ENCODE results near the gene HS1BP3. TPM values are rescaled to one million over a fixed set of nuclear protein-coding genes. Genes with fewer than 3 reads are reported as not detected.

Gene HS1BP3
- total and polyA plus RNA-seq, 2 of the 13 experiments (the other 11 are each of a cell fraction or from before 2014, with no cell fraction given), result 15.2 to 22.0 TPM

- no peak for TF ChIP-seq ZNF788 (CRISPR knock-in tag; IDR thresholded peaks at IDR 0.05; ENCODE audit: borderline replicate concordance)
- TF ChIP-seq FOSL2 (CRISPR knock-in tag; IDR thresholded peaks at IDR 0.05), result no peak
- TF ChIP-seq SP5 (CRISPR knock-in tag; IDR thresholded peaks at IDR 0.05; ENCODE audit: borderline replicate concordance, low read depth), result no peak
- TF ChIP-seq SAFB2 (CRISPR knock-in tag; IDR thresholded peaks at IDR 0.05; ENCODE audit: borderline replicate concordance, low read depth), result no peak
- TF ChIP-seq, protein P1, sequence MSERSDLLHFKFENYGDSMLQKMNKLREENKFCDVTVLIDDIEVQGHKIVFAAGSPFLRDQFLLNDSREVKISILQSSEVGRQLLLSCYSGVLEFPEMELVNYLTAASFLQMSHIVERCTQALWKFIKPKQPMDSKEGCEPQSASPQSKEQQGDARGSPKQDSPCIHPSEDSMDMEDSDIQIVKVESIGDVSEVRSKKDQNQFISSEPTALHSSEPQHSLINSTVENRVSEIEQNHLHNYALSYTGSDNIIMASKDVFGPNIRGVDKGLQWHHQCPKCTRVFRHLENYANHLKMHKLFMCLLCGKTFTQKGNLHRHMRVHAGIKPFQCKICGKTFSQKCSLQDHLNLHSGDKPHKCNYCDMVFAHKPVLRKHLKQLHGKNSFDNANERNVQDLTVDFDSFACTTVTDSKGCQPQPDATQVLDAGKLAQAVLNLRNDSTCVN (CRISPR knock-in tag; IDR thresholded peaks at IDR 0.05; ENCODE audit: borderline replicate concordance), result 0 out of 2 replicates have a peak, but pooled peaks have one; percentile 21
- peak; percentile 13; the same call in 1 of the 2 replicates for TF ChIP-seq ZNF280B (CRISPR knock-in tag; IDR thresholded peaks at IDR 0.05; ENCODE audit: borderline replicate concordance)
- TF ChIP-seq FOXA1 (IDR thresholded peaks at IDR 0.05), result no peak
- no peak for TF ChIP-seq FOXA1 (CRISPR knock-in tag; IDR thresholded peaks at IDR 0.05)
- no peak for TF ChIP-seq NR3C1 (CRISPR knock-in tag; IDR thresholded peaks at IDR 0.05)
- TF ChIP-seq ARID4A (CRISPR knock-in tag; IDR thresholded peaks at IDR 0.05; ENCODE audit: borderline replicate concordance), result no peak
- 0 out of 2 replicates have a peak, but pooled peaks have one; percentile 14 for TF ChIP-seq MEIS1 (CRISPR knock-in tag; IDR thresholded peaks at IDR 0.05; ENCODE audit: borderline replicate concordance)
- no peak for TF ChIP-seq NFYC (CRISPR knock-in tag; IDR thresholded peaks at IDR 0.05)
- 0 out of 2 replicates have a peak, but pooled peaks have one; percentile 34 for TF ChIP-seq ZNF670 (CRISPR knock-in tag; IDR thresholded peaks at IDR 0.05; ENCODE audit: borderline replicate concordance)
- TF ChIP-seq, protein P2, sequence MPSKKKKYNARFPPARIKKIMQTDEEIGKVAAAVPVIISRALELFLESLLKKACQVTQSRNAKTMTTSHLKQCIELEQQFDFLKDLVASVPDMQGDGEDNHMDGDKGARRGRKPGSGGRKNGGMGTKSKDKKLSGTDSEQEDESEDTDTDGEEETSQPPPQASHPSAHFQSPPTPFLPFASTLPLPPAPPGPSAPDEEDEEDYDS (CRISPR knock-in tag; IDR thresholded peaks at IDR 0.05), result 0 out of 2 replicates have a peak, but pooled peaks have one; percentile 6
- TF ChIP-seq, protein P3, sequence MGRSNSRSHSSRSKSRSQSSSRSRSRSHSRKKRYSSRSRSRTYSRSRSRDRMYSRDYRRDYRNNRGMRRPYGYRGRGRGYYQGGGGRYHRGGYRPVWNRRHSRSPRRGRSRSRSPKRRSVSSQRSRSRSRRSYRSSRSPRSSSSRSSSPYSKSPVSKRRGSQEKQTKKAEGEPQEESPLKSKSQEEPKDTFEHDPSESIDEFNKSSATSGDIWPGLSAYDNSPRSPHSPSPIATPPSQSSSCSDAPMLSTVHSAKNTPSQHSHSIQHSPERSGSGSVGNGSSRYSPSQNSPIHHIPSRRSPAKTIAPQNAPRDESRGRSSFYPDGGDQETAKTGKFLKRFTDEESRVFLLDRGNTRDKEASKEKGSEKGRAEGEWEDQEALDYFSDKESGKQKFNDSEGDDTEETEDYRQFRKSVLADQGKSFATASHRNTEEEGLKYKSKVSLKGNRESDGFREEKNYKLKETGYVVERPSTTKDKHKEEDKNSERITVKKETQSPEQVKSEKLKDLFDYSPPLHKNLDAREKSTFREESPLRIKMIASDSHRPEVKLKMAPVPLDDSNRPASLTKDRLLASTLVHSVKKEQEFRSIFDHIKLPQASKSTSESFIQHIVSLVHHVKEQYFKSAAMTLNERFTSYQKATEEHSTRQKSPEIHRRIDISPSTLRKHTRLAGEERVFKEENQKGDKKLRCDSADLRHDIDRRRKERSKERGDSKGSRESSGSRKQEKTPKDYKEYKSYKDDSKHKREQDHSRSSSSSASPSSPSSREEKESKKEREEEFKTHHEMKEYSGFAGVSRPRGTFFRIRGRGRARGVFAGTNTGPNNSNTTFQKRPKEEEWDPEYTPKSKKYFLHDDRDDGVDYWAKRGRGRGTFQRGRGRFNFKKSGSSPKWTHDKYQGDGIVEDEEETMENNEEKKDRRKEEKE (IDR thresholded peaks at IDR 0.05), result no peak
- TF ChIP-seq ZNF33B (CRISPR knock-in tag; IDR thresholded peaks at IDR 0.05), result 0 out of 2 replicates have a peak, but pooled peaks have one; percentile 11
- no peak for TF ChIP-seq ZNF121 (CRISPR knock-in tag; IDR thresholded peaks at IDR 0.05)
These were observed 72.5 kb downstream of the HS1BP3 start (continued) for GRCh38 chr2:20578266-20578894.

Data from HepG2 (cell line).